ENCODE data around the gene PTPRE. TPM values are rescaled to one million over a fixed set of nuclear protein-coding genes. Genes with fewer than 3 reads are reported as not detected.

Gene PTPRE
- total RNA-seq, 2 donors from 2014 or later: 11.3 to 23.5 TPM

DNA sequence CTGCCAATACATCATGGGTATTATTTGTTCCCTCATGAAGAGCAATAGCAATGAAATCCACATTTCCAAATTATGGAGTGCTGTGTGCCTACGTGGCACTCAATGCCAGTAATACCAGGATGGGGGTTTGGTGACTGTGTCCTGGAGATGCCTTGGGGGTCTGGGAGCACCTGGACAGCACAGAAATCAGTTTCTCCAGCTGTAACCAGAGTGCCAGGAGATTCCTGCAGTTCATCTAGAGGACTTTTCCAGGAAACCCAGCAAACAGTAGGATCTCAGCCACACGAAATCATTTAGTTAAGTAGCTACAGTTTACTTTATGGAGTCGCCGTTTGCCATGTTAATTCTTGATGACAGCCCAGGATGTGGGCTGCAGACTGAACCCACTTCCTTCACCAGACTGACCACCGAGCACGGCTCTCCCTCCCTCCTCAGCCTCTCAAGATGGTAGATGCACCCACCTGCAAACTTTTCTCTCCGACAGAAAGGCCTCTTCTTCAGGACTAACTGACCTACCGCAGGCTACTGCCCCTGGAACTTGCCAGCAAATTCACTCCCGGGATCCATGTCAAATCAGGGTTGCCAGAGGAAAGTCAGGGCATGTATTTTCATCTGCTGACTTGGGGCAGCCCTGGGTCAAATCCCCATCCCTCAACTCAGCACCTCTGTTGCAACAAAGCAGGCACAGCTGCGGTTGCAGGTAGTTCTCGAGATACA, 189.0 kb downstream of the PTPRE start:
- no peak overlapping the region for H3K27ac ChIP-seq
- no peaks in the 10 kb centered on the region for H3K36me3 ChIP-seq
- H3K9me3 ChIP-seq: no peaks in the 10 kb centered on the region
- no peaks in the 10 kb centered on the region for H3K27me3 ChIP-seq
- H3K4me1 ChIP-seq: no peaks in the 10 kb centered on the region
- no peak overlapping the region for H3K4me3 ChIP-seq
- no peak for DNase-seq (ENCODE audit: low spot score)
- TF ChIP-seq, protein P1, sequence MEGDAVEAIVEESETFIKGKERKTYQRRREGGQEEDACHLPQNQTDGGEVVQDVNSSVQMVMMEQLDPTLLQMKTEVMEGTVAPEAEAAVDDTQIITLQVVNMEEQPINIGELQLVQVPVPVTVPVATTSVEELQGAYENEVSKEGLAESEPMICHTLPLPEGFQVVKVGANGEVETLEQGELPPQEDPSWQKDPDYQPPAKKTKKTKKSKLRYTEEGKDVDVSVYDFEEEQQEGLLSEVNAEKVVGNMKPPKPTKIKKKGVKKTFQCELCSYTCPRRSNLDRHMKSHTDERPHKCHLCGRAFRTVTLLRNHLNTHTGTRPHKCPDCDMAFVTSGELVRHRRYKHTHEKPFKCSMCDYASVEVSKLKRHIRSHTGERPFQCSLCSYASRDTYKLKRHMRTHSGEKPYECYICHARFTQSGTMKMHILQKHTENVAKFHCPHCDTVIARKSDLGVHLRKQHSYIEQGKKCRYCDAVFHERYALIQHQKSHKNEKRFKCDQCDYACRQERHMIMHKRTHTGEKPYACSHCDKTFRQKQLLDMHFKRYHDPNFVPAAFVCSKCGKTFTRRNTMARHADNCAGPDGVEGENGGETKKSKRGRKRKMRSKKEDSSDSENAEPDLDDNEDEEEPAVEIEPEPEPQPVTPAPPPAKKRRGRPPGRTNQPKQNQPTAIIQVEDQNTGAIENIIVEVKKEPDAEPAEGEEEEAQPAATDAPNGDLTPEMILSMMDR (IDR thresholded peaks at IDR 0.05): no peak

- no peak overlapping the region for H3K27ac ChIP-seq
- no peak overlapping the region for H3K4me3 ChIP-seq
- H3K27me3 ChIP-seq: no peaks in the 10 kb centered on the region
- no peaks in the 10 kb centered on the region for H3K9me3 ChIP-seq
- H3K4me1 ChIP-seq: no peaks in the 10 kb centered on the region
- no peak for DNase-seq (ENCODE audit: low spot score)
- no peaks in the 10 kb centered on the region for H3K36me3 ChIP-seq
- TF ChIP-seq, protein P1 (IDR thresholded peaks at IDR 0.05): no peak
Observed at GRCh38 chr10:128096486-128097199, 189.7 kb downstream of the PTPRE start.

- H3K9me3 ChIP-seq: no peaks in the 10 kb centered on the region
- no peaks in the 10 kb centered on the region for H3K27me3 ChIP-seq
- H3K27ac ChIP-seq: no peak overlapping the region
- TF ChIP-seq, protein P1 (IDR thresholded peaks at IDR 0.05): no peak
- H3K4me3 ChIP-seq: no peak overlapping the region
- DNase-seq (ENCODE audit: low spot score): no peak
- no peaks in the 10 kb centered on the region for H3K36me3 ChIP-seq
- H3K4me1 ChIP-seq: no peaks in the 10 kb centered on the region
Observed at GRCh38 chr10:128097783-128098182, 190.9 kb downstream of the PTPRE start.

DNA sequence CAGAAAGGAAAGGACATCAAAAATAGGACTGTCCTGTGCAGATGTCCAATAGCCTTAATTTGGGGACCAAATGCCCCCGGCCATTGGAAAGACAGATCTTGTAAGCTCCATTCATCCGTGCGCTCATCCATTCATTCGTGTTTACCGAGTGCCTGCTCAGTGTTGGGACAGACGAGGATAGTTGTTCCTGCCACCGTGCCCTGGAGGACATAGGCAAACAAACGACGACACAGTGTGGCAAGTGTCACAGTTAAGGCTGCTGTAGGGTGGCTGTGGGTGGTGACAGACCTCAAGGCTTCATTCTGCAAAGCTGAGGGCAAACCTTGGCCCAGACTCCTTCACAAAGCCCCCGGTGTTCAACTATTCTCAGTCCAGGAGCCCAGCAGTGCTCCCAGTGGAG, 191.7 kb downstream of the PTPRE start:
- Histone ChIP-seq H3K4me3 (no peak overlapping the region), H3K27me3 (no peaks in the 10 kb centered on the region), H3K4me1 (no peaks in the 10 kb centered on the region), H3K36me3 (no peaks in the 10 kb centered on the region), H3K9me3 (no peaks in the 10 kb centered on the region), H3K27ac (no peak overlapping the region)
- TF ChIP-seq, protein P1 (IDR thresholded peaks at IDR 0.05): no peak
- DNase-seq (ENCODE audit: low spot score): no peak

GRCh38 chr10:128099901-128100300, 193.0 kb downstream of the PTPRE start:
- no peaks in the 10 kb centered on the region for H3K9me3 ChIP-seq
- H3K36me3 ChIP-seq: no peaks in the 10 kb centered on the region
- no peaks in the 10 kb centered on the region for H3K27me3 ChIP-seq
- no peak overlapping the region for H3K27ac ChIP-seq
- no peak for DNase-seq (ENCODE audit: low spot score)
- TF ChIP-seq, protein P1 (IDR thresholded peaks at IDR 0.05): no peak
- H3K4me1 ChIP-seq: no peaks in the 10 kb centered on the region
- no peak overlapping the region for H3K4me3 ChIP-seq

Data from right atrium auricular region (tissue), 2 donors.